ENCODE data around the gene COMMD1. TPM values are rescaled to one million over a fixed set of nuclear protein-coding genes. Genes with fewer than 3 reads are reported as not detected.

COMMD1 gene
- total RNA-seq, 2 donors from 2014 or later, result 51.1 to 57.8 TPM

GRCh38 chr2:61984682-61985081 is 79.2 kb downstream of the COMMD1 start:
- Histone ChIP-seq H3K4me1 (ENCODE audit: control insufficient read depth in 1 of 2, low read depth in 2 of 2) (peaks cover 0 to 13% of the 10 kb centered on the region in 2 donors), H3K27ac (no peak overlapping the region), H3K9me3 (peaks cover 3% of the 10 kb centered on the region), H3K4me3 (no peak overlapping the region), H3K27me3 (replicated peaks; ENCODE audit: insufficient read depth) (no peaks in the 10 kb centered on the region), H3K36me3 (no peaks in the 10 kb centered on the region)
- DNase-seq (ENCODE audit: low spot score) (no peak), ATAC-seq (ENCODE audit: insufficient number of reproducible peaks, low FRiP score, low read depth) (no peak)
- no peak for TF ChIP-seq CTCF (IDR thresholded peaks at IDR 0.05)

GRCh38 chr2:61988462-61989366 is 83.2 kb downstream of the COMMD1 start:
- H3K9me3 ChIP-seq, result no peaks in the 10 kb centered on the region
- no peak for TF ChIP-seq CTCF (IDR thresholded peaks at IDR 0.05)
- H3K4me3 ChIP-seq, result no peak overlapping the region
- no peak overlapping the region for H3K27ac ChIP-seq
- DNase-seq (ENCODE audit: low spot score) (no peak), ATAC-seq (ENCODE audit: insufficient number of reproducible peaks, low FRiP score, low read depth) (no peak)
- no peaks in the 10 kb centered on the region for H3K36me3 ChIP-seq
- no peaks in the 10 kb centered on the region for H3K27me3 ChIP-seq (replicated peaks; ENCODE audit: insufficient read depth)
- peaks cover 0 to 13% of the 10 kb centered on the region in 2 donors for H3K4me1 ChIP-seq (ENCODE audit: control insufficient read depth in 1 of 2, low read depth in 2 of 2)

- no peak for DNase-seq (ENCODE audit: low spot score)
- Histone ChIP-seq H3K9me3 (no peaks in the 10 kb centered on the region), H3K27ac (no peak overlapping the region), H3K27me3 (replicated peaks; ENCODE audit: insufficient read depth) (no peaks in the 10 kb centered on the region), H3K4me1 (ENCODE audit: control insufficient read depth in 1 of 2, low read depth in 2 of 2) (peaks cover 0 to 6% of the 10 kb centered on the region in 2 donors), H3K36me3 (no peaks in the 10 kb centered on the region), H3K4me3 (no peak overlapping the region)
- peak; percentile 35 for TF ChIP-seq CTCF (IDR thresholded peaks at IDR 0.05)
- no peak for ATAC-seq (ENCODE audit: insufficient number of reproducible peaks, low FRiP score, low read depth)
Measured at GRCh38 chr2:61993422-61994024, 88.0 kb downstream of the COMMD1 start.

GRCh38 chr2:61994531-61994930 is 89.1 kb downstream of the COMMD1 start:
- no peak overlapping the region for H3K4me3 ChIP-seq
- H3K27ac ChIP-seq, result no peak overlapping the region
- H3K27me3 ChIP-seq (replicated peaks; ENCODE audit: insufficient read depth), result no peaks in the 10 kb centered on the region
- TF ChIP-seq CTCF (IDR thresholded peaks at IDR 0.05), result no peak
- ATAC-seq (ENCODE audit: insufficient number of reproducible peaks, low FRiP score, low read depth) (no peak), DNase-seq (ENCODE audit: low spot score) (no peak)
- no peaks in the 10 kb centered on the region for H3K4me1 ChIP-seq (ENCODE audit: control insufficient read depth in 1 of 2, low read depth in 2 of 2)
- no peaks in the 10 kb centered on the region for H3K9me3 ChIP-seq
- H3K36me3 ChIP-seq, result no peaks in the 10 kb centered on the region

GRCh38 chr2:61995065-61995464 is 89.6 kb downstream of the COMMD1 start:
- H3K27ac ChIP-seq, result no peak overlapping the region
- H3K36me3 ChIP-seq, result no peaks in the 10 kb centered on the region
- no peaks in the 10 kb centered on the region for H3K9me3 ChIP-seq
- no peak overlapping the region for H3K4me3 ChIP-seq
- no peaks in the 10 kb centered on the region for H3K27me3 ChIP-seq (replicated peaks; ENCODE audit: insufficient read depth)
- DNase-seq (ENCODE audit: low spot score) (no peak), ATAC-seq (ENCODE audit: insufficient number of reproducible peaks, low FRiP score, low read depth) (no peak)
- TF ChIP-seq CTCF (IDR thresholded peaks at IDR 0.05), result no peak
- no peaks in the 10 kb centered on the region for H3K4me1 ChIP-seq (ENCODE audit: control insufficient read depth in 1 of 2, low read depth in 2 of 2)
